Measurements from ENCODE around the gene PAK6. TPM values are rescaled to one million over a fixed set of nuclear protein-coding genes. Genes with fewer than 3 reads are reported as not detected.

The PAK6 gene
- total RNA-seq, 1 donor from 2014 or later: not detected

GRCh38 chr15:40282147-40282868, 43.4 kb downstream of the PAK6 start:
- DNase-seq (ENCODE audit: extremely low spot score, unreplicated experiment): no peak
- Mint-ChIP-seq H3K9me3 (ENCODE audit: unreplicated experiment) (no peaks in the 10 kb centered on the region), H3K27ac (ENCODE audit: unreplicated experiment) (no peak overlapping the region), H3K27me3 (ENCODE audit: unreplicated experiment) (peaks cover 34% of the 10 kb centered on the region), H3K4me3 (ENCODE audit: unreplicated experiment) (peak overlapping the region; percentile 65), H3K36me3 (ENCODE audit: unreplicated experiment) (no peaks in the 10 kb centered on the region), H3K4me1 (ENCODE audit: unreplicated experiment) (peaks cover 27% of the 10 kb centered on the region)
- TF ChIP-seq CTCF (IDR thresholded peaks at IDR 0.05): peak; percentile 63

- no peak within 1 kb of the TSS for H3K27ac Mint-ChIP-seq (ENCODE audit: unreplicated experiment)
- H3K4me3 Mint-ChIP-seq (ENCODE audit: unreplicated experiment): peak within 1 kb of the TSS; percentile 65
- peaks cover 33% of the 10 kb centered on the region for H3K4me1 Mint-ChIP-seq (ENCODE audit: unreplicated experiment)
- H3K36me3 Mint-ChIP-seq (ENCODE audit: unreplicated experiment): no peaks in the 10 kb centered on the region
- no peak for DNase-seq (ENCODE audit: extremely low spot score, unreplicated experiment)
- H3K27me3 Mint-ChIP-seq (ENCODE audit: unreplicated experiment): peaks cover 34% of the 10 kb centered on the region
- no peak for TF ChIP-seq CTCF (IDR thresholded peaks at IDR 0.05)
- H3K9me3 Mint-ChIP-seq (ENCODE audit: unreplicated experiment): no peaks in the 10 kb centered on the region
Observed at GRCh38 chr15:40282869-40283614, 44.2 kb downstream of the PAK6 start, which contains the start of gene ANKRD63. TSS of gene ANKRD63 (minus strand) at chr15:40283064. CDS start at chr15:40282586, 478 bp downstream.

GRCh38 chr15:40283615-40284300, 44.9 kb downstream of the PAK6 start:
- no peak for DNase-seq (ENCODE audit: extremely low spot score, unreplicated experiment)
- Mint-ChIP-seq H3K9me3 (ENCODE audit: unreplicated experiment) (no peaks in the 10 kb centered on the region), H3K27ac (ENCODE audit: unreplicated experiment) (no peak overlapping the region), H3K4me1 (ENCODE audit: unreplicated experiment) (peaks cover 35% of the 10 kb centered on the region), H3K36me3 (ENCODE audit: unreplicated experiment) (no peaks in the 10 kb centered on the region), H3K27me3 (ENCODE audit: unreplicated experiment) (peaks cover 29% of the 10 kb centered on the region), H3K4me3 (ENCODE audit: unreplicated experiment) (no peak overlapping the region)
- TF ChIP-seq CTCF (IDR thresholded peaks at IDR 0.05): no peak

GRCh38 chr15:40285151-40285550, 46.3 kb downstream of the PAK6 start:
- no peak for TF ChIP-seq CTCF (IDR thresholded peaks at IDR 0.05)
- Mint-ChIP-seq H3K27ac (ENCODE audit: unreplicated experiment) (no peak overlapping the region), H3K4me1 (ENCODE audit: unreplicated experiment) (peaks cover 31% of the 10 kb centered on the region), H3K36me3 (ENCODE audit: unreplicated experiment) (no peaks in the 10 kb centered on the region), H3K9me3 (ENCODE audit: unreplicated experiment) (no peaks in the 10 kb centered on the region), H3K4me3 (ENCODE audit: unreplicated experiment) (no peak overlapping the region), H3K27me3 (ENCODE audit: unreplicated experiment) (peaks cover 22% of the 10 kb centered on the region)
- DNase-seq (ENCODE audit: extremely low spot score, unreplicated experiment): no peak
